DMS153 treated with DMSO at 0.1 percent for 48 hours (cell line): ENCODE results near the gene KLF2.

Experiments used
- DNase-seq: peaks from one replicate; lab custom pipeline; 2025; ENCODE audit not compliant: unreplicated experiment; lab: John Stamatoyannopoulos, UW

KLF2 gene

DNA sequence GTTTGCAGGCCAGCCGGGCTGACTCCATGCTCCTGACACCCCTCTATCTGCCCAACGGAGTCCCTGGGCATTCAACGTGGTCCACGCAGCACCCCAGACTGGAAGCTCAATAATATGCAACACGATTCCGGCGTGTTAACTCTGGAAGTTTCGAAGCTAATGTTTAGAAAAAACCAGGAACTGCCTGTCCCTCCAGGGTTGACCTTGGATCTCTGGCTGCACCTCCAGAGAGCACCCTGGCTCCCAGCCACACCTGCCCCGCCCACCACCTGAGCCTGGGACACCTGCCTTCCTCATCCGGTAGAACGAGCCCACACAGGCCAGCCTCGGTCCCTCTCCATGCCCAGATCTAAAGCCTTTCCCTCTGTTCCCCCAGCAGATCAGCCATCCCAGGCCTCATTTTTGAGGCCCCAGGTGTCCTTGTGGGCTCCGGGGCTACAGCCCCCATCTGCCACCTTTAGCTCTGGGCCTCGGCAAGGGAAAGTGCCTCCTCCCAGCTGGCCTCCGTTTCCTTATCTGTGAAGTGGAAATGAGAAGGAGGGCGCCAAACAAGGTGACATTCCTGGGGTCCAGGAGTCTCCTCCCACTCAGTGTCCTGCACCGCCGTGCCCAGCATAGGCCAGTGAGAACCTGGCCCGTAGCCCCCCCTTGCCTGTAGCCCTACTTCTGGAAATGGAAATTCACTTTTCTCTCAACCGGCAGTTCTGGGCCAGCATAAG, 38.7 kb downstream of the KLF2 start:
- DNase-seq = peak; percentile 76

DNA sequence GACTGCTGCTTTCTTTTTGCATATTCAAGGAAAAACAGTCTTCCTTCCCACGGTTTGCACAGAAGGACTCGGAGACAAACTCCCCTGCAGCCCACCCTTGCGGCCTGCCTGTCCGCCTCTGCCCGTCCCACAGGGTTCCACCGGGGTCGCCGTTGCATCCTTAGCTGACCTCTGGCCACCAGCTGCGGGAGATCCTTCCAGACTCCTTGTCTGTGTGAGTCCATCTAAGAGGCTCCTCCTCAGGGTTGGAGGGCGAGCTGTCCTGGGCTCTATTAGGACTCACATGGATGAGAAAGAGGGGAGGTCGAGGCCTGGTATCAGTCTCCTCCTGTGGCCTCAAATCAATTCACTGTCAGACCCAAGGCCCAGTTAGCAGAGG, 39.2 kb downstream of the KLF2 start:
- DNase-seq = no peak

- no peak for DNase-seq
Observed at GRCh38 chr19:16364231-16364865, 39.7 kb downstream of the KLF2 start.

DNA sequence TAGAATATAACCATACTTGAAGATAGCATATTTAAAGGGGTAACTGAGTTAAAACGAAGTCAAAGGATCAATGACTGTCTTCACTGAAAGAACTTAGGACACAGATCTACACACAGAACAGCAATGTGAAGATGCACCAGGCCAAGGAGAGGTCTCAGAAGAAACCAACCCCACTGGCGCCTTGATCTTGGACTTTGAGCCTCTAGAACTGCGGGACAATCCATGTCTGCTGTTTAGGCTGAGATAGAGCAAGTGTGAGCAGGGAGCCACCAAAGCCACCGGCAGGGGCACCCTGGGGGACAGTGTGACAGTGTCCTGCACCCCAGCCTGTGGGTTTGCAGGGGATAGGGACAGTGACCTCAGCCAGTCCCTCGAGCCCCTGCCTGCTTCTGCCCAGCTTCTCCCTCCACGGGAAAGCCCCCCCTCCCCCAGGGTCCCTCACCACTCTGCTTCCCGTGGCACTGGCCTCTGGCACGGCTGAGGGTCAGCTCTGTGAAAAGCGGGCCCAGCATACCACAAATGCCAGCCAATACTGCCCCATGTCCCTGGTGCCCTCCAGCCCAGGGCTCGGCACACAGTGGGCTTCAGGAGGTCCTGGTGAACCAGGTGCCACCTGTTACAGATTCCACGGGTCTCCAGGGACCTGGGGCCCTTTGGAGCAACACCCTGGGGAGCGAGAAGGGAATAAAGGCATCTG, 40.8 kb downstream of the KLF2 start:
- no peak for DNase-seq

DNA sequence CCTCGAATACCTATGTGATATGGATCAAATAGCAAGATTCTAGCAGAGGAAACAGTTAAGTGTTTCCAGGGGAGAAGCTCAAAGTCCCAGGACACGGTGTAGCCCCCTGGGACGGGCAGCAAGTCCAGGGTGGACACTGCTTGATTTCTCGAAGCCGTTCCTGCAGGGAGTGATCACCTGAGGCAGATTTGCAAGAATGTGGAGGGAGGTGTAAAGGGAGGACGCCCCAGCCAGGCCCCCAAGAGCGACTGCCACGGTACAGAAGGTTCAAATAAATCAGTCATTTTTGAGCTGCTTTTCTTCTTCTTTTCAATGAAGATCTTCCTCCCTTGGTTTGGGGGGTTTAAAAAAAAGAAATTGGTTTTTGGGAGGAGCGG, 41.4 kb downstream of the KLF2 start:
- DNase-seq = no peak

DNA sequence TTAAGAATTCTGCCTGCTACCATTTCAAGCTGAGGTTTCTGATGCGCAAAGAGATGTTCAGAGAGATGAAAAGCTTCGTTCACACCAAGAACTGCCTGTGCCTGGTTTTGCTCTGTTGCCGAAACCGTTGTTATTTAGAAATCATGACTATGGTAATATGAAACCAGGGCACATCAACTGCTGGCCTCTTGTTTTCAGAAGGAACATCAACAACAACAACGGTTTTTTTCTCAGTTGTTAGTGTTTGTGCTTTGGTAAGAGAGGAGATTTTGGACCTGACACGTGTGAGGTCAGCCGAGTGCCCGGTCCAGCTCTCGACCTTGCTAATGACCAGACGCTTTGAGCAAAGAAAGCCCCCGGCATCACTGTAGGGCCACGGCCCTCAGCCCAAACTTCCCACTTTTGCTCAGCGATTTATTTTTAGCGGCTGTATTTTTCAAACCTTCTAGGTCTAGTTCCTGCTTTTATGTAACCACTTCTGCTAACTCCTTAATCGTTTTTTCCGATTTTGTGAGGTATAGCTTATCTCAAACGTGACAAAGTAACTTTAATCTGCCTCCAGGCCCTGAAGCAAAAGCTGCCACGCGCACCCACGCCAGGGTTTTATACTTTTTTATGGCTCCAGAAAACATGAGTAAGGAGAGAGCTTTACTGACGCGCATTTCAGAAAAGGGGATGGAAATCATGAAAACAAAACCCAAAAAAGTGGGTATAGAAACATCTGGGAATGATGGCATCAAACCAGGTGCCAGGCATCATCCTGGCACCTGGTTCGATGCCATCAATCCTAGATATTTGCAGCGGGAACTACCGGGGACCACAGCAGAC, 42.0 kb downstream of the KLF2 start:
- no peak for DNase-seq

DNA sequence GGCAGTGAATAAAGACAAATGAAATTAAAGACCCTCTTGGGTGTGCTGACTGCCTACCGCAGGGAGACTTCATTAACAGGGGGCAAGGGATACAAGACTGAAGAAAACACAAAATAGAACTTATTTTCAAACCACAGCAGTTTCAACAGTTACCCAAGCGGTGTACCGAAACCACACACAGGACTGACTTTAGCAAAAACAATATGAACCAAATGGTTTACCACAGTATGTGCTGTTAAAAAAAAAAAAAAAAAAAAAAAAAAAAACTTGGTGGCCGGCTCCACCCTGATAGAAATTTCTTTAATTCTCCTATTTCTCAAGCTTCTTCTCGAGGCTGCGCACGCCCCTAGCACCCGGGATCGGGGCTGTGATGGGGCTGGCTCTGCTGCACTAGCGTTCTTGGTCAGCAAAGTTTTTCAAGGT, 42.6 kb downstream of the KLF2 start:
- DNase-seq = no peak

GRCh38 chr19:16368385-16369305, 44.0 kb downstream of the KLF2 start:
- no peak for DNase-seq

DNA sequence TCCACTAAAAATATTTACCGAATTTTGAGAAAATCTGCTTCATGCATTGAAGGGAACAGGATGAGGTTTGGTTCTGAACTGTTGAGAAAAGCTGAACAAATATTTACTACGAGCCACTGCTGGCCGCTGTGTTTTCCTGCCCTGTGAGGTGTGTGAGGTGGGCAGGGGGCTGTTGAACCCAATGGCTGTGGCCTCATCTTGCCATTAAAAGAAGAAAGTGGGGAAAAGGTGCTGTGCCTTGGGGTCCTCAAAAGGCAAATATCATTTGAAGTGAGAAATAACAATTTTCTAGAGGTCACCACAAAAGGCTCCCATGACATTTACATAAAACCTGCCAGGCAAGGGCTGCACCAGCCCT, 44.7 kb downstream of the KLF2 start:
- DNase-seq = no peak

GRCh38 chr19:16369664-16370576, 45.3 kb downstream of the KLF2 start:
- no peak for DNase-seq

- DNase-seq = no peak
Observed at GRCh38 chr19:16370641-16371391, 46.2 kb downstream of the KLF2 start.

- peak; percentile 16 for DNase-seq
Observed at GRCh38 chr19:16371540-16371986, 46.9 kb downstream of the KLF2 start.

GRCh38 chr19:16372065-16372915, 47.7 kb downstream of the KLF2 start:
- DNase-seq = no peak

- no peak for DNase-seq
Observed at GRCh38 chr19:16373079-16373478, 48.5 kb downstream of the KLF2 start.

- no peak for DNase-seq
Observed at GRCh38 chr19:16373532-16373931, 48.9 kb downstream of the KLF2 start.

DNA sequence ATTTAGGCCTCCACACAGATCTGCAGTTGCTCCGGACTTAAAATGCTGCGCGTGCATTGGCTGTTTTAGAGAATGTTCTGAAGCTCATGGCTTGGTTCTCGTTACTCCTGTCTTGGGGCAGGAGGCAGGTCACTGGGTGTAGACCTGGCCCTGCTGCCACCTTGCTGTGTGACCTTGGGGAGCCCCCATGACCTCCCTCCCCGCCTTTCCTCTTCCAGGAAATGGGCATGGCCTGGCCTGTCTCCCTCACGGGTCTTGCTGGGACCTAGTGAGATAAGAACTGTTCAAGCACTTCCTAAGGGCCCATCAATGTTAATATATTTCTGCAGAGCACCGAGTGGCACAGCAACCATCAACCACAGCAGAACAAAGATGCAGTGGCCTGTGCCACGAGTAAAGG, 49.4 kb downstream of the KLF2 start:
- DNase-seq = no peak

GRCh38 chr19:16374436-16374835, 49.8 kb downstream of the KLF2 start:
- no peak for DNase-seq
